ENCODE measurements around the gene GINS1.

The GINS1 gene

DNA sequence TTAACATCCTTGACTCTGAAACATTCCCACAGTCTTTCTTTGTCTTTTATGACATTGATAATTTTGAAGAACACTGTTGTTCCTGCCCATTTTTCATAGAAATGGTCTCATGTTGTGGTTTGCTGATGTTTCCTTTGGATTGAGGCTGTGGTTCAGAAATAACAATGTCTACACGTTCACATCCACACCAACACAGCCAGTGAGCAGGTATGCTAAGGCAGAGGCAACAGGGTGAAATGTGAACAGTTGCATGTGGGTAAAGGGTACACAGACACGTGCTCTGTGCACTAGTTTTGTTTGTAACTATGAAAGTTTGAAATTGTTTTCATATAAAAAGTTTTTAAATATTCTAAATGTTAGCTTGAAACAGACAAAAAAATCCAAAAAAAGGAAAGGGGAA is 78.4 kb downstream of the GINS1 start:
- no peak overlapping the region for H3K27ac ChIP-seq
- TF ChIP-seq, protein P1, sequence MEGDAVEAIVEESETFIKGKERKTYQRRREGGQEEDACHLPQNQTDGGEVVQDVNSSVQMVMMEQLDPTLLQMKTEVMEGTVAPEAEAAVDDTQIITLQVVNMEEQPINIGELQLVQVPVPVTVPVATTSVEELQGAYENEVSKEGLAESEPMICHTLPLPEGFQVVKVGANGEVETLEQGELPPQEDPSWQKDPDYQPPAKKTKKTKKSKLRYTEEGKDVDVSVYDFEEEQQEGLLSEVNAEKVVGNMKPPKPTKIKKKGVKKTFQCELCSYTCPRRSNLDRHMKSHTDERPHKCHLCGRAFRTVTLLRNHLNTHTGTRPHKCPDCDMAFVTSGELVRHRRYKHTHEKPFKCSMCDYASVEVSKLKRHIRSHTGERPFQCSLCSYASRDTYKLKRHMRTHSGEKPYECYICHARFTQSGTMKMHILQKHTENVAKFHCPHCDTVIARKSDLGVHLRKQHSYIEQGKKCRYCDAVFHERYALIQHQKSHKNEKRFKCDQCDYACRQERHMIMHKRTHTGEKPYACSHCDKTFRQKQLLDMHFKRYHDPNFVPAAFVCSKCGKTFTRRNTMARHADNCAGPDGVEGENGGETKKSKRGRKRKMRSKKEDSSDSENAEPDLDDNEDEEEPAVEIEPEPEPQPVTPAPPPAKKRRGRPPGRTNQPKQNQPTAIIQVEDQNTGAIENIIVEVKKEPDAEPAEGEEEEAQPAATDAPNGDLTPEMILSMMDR (conservative IDR thresholded peaks at IDR 0.05): no peak
- TF ChIP-seq ZFX (IDR thresholded peaks at IDR 0.05): no peak

DNA sequence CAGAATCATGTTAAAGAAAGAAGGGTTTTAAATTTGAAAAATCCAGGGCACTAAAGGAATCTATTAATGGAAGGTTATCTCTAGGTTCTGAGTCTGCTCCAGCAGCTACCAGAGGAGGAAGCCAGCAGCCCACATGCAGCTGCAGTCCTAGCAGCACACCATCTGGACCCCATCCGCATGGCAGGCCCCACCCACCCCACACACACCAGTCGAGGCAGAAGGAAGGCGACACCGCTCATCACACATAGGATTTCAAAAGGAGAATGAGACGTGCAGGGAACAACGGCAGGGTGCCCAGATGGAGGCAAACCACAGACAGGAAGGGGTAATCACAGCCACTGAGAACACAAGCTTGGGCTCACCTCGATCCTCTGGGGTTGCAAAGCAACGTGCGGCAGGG is 78.9 kb downstream of the GINS1 start:
- H3K27ac ChIP-seq: no peak overlapping the region
- TF ChIP-seq, protein P1 (conservative IDR thresholded peaks at IDR 0.05): no peak
- TF ChIP-seq ZFX (IDR thresholded peaks at IDR 0.05): no peak

DNA sequence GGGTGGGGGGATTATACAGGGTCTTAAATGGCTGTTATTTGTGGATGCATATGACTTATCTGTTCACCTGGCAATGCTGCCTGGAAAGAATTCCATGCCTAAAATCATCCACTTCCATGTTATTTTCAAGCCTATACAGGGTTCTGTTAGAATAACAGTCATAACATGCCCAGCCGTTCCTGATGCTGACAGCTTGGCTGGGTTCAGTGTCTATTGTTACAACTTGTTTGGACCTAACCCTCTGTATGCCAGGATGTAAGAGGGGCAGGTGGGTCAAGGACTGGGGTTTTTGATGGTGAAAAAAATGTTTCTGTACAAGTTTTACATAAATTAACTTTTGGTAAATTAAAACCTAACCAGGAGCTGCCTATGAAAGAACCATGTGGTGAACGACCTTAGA is 79.8 kb downstream of the GINS1 start:
- H3K27ac ChIP-seq: no peak overlapping the region

DNA sequence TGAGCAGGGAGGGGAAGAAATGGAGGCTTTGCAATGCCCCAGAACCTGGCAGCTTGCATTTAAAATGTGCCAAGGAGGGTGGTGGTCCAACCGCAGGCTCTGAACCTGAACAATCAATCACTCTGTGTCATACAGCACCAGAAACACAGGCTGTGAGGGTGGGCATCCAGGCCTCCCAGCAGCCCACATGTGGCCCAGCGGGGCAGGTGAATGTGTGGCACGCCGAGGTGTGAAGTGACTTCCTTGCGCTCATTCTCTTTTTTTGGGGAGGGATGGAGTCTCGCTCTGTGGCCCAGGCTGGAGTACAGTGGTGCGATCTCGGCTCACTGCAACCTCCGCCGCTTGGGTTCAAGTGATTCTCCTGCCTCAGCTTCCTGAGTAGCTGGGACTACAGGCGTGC is 80.5 kb downstream of the GINS1 start:
- no peak for TF ChIP-seq ZFX (IDR thresholded peaks at IDR 0.05)
- TF ChIP-seq, protein P1 (conservative IDR thresholded peaks at IDR 0.05): no peak
- H3K27ac ChIP-seq: no peak overlapping the region

More for the DNA sequence above, 79.8 kb downstream of the GINS1 start:
- no peak for TF ChIP-seq ZFX (IDR thresholded peaks at IDR 0.05)
- TF ChIP-seq, protein P1 (conservative IDR thresholded peaks at IDR 0.05): no peak

DNA sequence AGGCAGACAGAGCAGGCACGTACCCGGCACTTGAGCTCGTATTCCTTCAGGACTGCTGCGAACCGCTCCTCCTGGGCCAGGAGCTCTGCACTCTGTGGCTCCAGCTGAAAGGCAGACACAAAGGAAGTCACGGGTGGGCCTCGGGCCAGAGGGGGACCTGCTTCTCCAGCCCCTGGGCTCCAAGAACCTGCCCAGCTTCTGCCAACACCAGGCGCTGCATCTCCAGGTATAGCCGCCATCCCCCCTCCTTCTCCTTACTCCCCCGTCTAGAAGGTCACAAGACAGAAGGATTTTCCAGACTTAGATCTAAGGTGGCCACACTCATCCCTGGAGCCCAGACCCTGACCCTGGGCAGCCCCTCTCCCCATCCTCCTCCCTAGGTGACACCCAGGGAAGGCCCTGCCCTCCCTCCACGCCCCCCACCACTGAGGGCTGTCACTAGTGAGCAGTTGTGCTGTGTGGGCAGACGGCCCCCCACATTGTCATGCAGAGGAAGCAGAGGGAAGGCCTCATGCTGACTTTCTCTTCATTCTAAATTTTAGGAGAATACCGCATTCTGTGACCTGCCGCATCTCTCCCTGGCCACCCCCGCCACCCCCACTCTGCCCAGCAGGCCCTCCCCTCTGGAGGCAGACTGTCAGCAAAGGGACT is 81.9 kb downstream of the GINS1 start:
- TF ChIP-seq, protein P1 (conservative IDR thresholded peaks at IDR 0.05): no peak
- no peak overlapping the region for H3K27ac ChIP-seq

DNA sequence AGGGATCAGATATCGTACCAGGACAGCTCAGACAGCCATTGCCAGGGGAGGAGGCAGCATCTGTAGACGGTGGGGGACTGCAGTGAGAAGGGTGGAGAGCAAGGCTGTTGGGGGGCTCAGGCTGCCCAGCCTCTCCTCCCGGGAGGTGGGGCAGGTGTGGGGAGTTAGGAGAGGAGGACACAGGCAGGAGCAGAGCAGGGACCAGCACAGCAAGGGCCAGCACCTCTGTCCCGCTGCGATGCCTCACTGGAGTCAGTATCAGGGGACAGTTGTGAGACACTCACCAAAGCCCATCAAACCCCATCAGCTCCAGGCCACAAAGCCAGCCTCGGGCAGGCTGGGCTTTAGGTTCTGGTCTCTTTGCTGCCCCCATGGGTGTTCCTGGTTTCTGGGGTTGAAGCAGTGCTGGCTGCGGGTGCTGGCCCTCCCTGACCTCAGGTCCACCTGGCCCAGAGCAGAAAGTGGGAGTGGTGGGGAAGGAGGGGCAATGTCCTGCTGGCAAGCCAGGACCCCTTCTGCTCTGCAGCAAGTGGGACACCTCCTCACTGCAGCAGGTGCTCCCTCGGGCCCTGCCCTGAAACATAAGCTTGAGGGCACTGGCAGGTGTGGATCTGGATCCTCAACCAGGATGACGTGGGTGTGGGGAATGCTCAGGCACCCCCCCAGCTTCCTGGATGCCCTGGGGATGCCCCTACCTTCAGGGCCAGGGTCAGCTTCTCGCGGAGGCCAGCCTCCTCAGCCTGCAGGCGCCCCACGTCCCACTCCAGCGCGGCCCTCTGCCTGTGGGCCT is 83.4 kb downstream of the GINS1 start:
- H3K27ac ChIP-seq: no peak overlapping the region
- no peak for TF ChIP-seq ZFX (IDR thresholded peaks at IDR 0.05)
- TF ChIP-seq, protein P1 (conservative IDR thresholded peaks at IDR 0.05): no peak

DNA sequence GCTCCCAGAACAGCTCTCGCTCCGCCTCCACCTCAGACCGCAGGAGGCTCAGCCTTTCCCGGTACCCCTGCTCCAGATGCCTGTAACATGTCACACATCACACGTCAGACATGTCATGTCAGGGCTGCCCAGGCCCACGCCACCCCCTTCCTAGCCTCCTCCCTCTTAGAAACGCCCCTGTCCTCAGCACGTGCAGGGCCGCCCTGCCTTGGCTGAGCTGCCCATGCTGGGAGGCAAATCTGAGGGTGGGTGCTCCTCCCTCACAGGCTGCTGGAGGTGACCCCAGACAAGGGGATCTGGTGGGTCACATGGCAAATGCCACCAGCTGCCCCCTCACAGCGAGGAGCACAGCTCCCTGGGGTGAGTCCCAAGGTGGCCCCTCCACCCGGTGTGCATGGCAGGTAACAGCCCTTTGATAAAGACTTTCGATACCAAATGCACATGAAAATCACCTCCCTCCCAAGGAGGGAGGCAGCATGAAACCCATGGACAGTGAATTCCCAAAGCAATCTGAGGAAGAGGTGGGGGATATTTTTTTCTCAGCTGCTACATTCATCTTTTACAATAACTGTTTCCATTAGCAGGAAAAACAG is 84.1 kb downstream of the GINS1 start:
- H3K27ac ChIP-seq: no peak overlapping the region
- TF ChIP-seq ZFX (IDR thresholded peaks at IDR 0.05): no peak
- TF ChIP-seq, protein P1 (conservative IDR thresholded peaks at IDR 0.05): no peak

Measured in C4-2B (cell line).